H9 (cell line): ENCODE measurements around the gene TEAD1. TPM values are rescaled to one million over a fixed set of nuclear protein-coding genes. Genes with fewer than 3 reads are reported as not detected.

ENCODE experiments used
- DNase-seq: peaks from one replicate; pipeline ENCODE4 v3.0.0-alpha.2; 2017
- H2AFZ ChIP-seq: one replicate; pipeline ENCODE4 v1.6.1; 2013; ENCODE audit warnings: mild to moderate bottlenecking, low read length, control low read depth, moderate library complexity
- H2AK5ac ChIP-seq: 2 replicates; pipeline ENCODE4 v1.6.1; 2013; ENCODE audit warnings: low read length, control low read depth, mixed read lengths; ENCODE audit not compliant: insufficient read length
- H2BK120ac ChIP-seq: one replicate; pipeline ENCODE4 v1.6.1; 2013; ENCODE audit warnings: low read depth, mild to moderate bottlenecking, low read length, control low read depth, inconsistent platforms; ENCODE audit not compliant: poor library complexity, severe bottlenecking
- H2BK12ac ChIP-seq: 2 replicates; pipeline ENCODE4 v1.6.1; 2013; ENCODE audit warnings: low read length, control low read depth, mixed read lengths, low read depth; ENCODE audit not compliant: insufficient read length
- H2BK15ac ChIP-seq: 2 replicates; pipeline ENCODE4 v1.6.1; 2013; ENCODE audit warnings: low read depth, low read length, control low read depth
- H2BK20ac ChIP-seq: one replicate; pipeline ENCODE4 v1.6.1; 2013; ENCODE audit warnings: low read depth, mild to moderate bottlenecking, low read length, control low read depth, inconsistent platforms; ENCODE audit not compliant: poor library complexity, severe bottlenecking
- H2BK5ac ChIP-seq: 2 replicates; pipeline ENCODE4 v1.6.1; 2013; ENCODE audit warnings: low read length, control low read depth, mixed read lengths; ENCODE audit not compliant: insufficient read length
- H3K14ac ChIP-seq: 2 replicates; pipeline ENCODE4 v1.6.1; 2013; ENCODE audit warnings: low read length, control low read depth; ENCODE audit not compliant: insufficient read depth
- H3K18ac ChIP-seq: 2 replicates; pipeline ENCODE4 v1.6.1; 2013; ENCODE audit warnings: low read depth, mild to moderate bottlenecking, mixed read lengths, low read length, control low read depth; ENCODE audit not compliant: insufficient read length
- H3K23ac ChIP-seq: 2 replicates; pipeline ENCODE4 v1.6.1; 2013; ENCODE audit warnings: low read length, control low read depth, mixed read lengths, low read depth; ENCODE audit not compliant: insufficient read length
- H3K23me2 ChIP-seq: 2 replicates; pipeline ENCODE4 v1.6.1; 2013; ENCODE audit warnings: low read depth, mild to moderate bottlenecking, mixed read lengths, low read length, control low read depth; ENCODE audit not compliant: insufficient read length, poor library complexity, severe bottlenecking
- H3K27ac ChIP-seq: 2 replicates; pipeline ENCODE4 v1.5.1; 2013; ENCODE audit warnings: low read length, control low read depth, mixed read lengths, low read depth; ENCODE audit not compliant: insufficient read length
- H3K27me3 ChIP-seq: 2 replicates; pipeline ENCODE4 v1.6.1; 2013; ENCODE audit warnings: low read length, control low read depth, inconsistent platforms; ENCODE audit not compliant: insufficient read depth
- H3K4ac ChIP-seq: 2 replicates; pipeline ENCODE4 v1.6.1; 2013; ENCODE audit warnings: low read depth, mild to moderate bottlenecking, control low read depth, inconsistent platforms, low read length, moderate library complexity
- H3K4me1 ChIP-seq: 2 replicates; pipeline ENCODE4 v1.6.1; 2013; ENCODE audit warnings: low read length, control low read depth, inconsistent platforms; ENCODE audit not compliant: insufficient read depth
- H3K4me2 ChIP-seq: 2 replicates; pipeline ENCODE4 v1.6.1; 2013; ENCODE audit warnings: low read length, control low read depth, mixed read lengths; ENCODE audit not compliant: insufficient read length, insufficient read depth
- H3K56ac ChIP-seq: 2 replicates; pipeline ENCODE4 v1.6.1; 2013; ENCODE audit warnings: low read depth, mild to moderate bottlenecking, mixed read lengths, low read length, control low read depth; ENCODE audit not compliant: insufficient read length
- H3K79me1 ChIP-seq: 2 replicates; pipeline ENCODE4 v1.6.1; 2013; ENCODE audit warnings: low read depth, mild to moderate bottlenecking, moderate library complexity, low read length, control low read depth, inconsistent platforms; ENCODE audit not compliant: insufficient read depth, poor library complexity, severe bottlenecking
- H3K79me2 ChIP-seq: 2 replicates; pipeline ENCODE4 v1.6.1; 2013; ENCODE audit warnings: low read length, control low read depth, inconsistent platforms; ENCODE audit not compliant: insufficient read depth
- H3K9ac ChIP-seq: 2 replicates; pipeline ENCODE4 v1.6.1; 2013; ENCODE audit warnings: low read length, control low read depth, mixed read lengths; ENCODE audit not compliant: insufficient read length; ENCODE audit errors: extremely low read depth
- H3K9me3 ChIP-seq: one replicate; pipeline ENCODE4 v1.6.1; 2013; ENCODE audit warnings: low read depth, low read length, inconsistent platforms; ENCODE audit not compliant: control insufficient read depth
- H3T11ph ChIP-seq: one replicate; pipeline ENCODE4 v1.6.1; 2013; ENCODE audit warnings: mild to moderate bottlenecking, low read length, control low read depth, inconsistent platforms
- H4K20me1 ChIP-seq: one replicate; pipeline ENCODE4 v1.6.1; 2013; ENCODE audit not compliant: control insufficient read depth, insufficient read length, insufficient read depth
- H4K5ac ChIP-seq: 2 replicates; pipeline ENCODE4 v1.6.1; 2013; ENCODE audit warnings: low read depth, mild to moderate bottlenecking, mixed read lengths, low read length, control low read depth; ENCODE audit not compliant: insufficient read length
- H4K8ac ChIP-seq: replicated peaks from 2 replicates; pipeline ENCODE4 v1.6.1; 2013; ENCODE audit warnings: low read length, control low read depth, mixed read lengths, low read depth; ENCODE audit not compliant: insufficient read length
- H4K91ac ChIP-seq: 2 replicates; pipeline ENCODE4 v1.6.1; 2013; ENCODE audit warnings: low read depth, mild to moderate bottlenecking, moderate library complexity, mixed read lengths, low read length, control low read depth; ENCODE audit not compliant: insufficient read length
- H3K27ac Mint-ChIP-seq, 3 experiments: 2 replicates in 2 of 3; 3 replicates in 1 of 3; pipeline ENCODE4 v1.8.0; 2020 to 2021; ENCODE audit warnings: mixed read lengths in 3 of 3, mild to moderate bottlenecking in 1 of 3, moderate library complexity in 1 of 3
- H3K27me3 Mint-ChIP-seq: 2 replicates; pipeline ENCODE4 v1.8.0; 2021; ENCODE audit warnings: low read depth, mild to moderate bottlenecking, moderate library complexity, mixed read lengths
- H3K36me3 Mint-ChIP-seq, 3 experiments: 2 replicates in 2 of 3; 3 replicates in 1 of 3; pipeline ENCODE4 v1.8.0; 2020 to 2021; ENCODE audit warnings: low read depth in 3 of 3, mixed read lengths in 3 of 3; ENCODE audit not compliant: insufficient read depth in 1 of 3
- H3K4me1 Mint-ChIP-seq, 2 experiments: 2 replicates each; pipeline ENCODE4 v1.8.0; 2020; ENCODE audit warnings: mixed read lengths in 2 of 2
- H3K4me3 Mint-ChIP-seq, 2 experiments: 2 replicates in 1 of 2; 3 replicates in 1 of 2; pipeline ENCODE4 v1.8.0; 2020 to 2021; ENCODE audit warnings: mild to moderate bottlenecking in 2 of 2, mixed read lengths in 2 of 2, moderate library complexity in 1 of 2
- H3K9me3 Mint-ChIP-seq, 2 experiments: 2 replicates in 1 of 2; 3 replicates in 1 of 2; pipeline ENCODE4 v1.8.0; 2020; ENCODE audit warnings: mild to moderate bottlenecking in 2 of 2, mixed read lengths in 2 of 2, moderate library complexity in 1 of 2
- WGBS: extraction: QIAGEN DNeasy Blood & Tissue Kit; methylation state at CpG from one replicate; pipeline ENCODE4 v1.1.7; 2013; ENCODE audit warnings: missing lambda C conversion rate, low lambda C conversion rate, mixed read lengths; ENCODE audit not compliant: insufficient read length; ENCODE audit errors: extremely low coverage; 5-methylcytosine and 5-hydroxymethylcytosine counted together
- total RNA-seq: library from RNA; stranded (reverse); gene quantifications from 2 replicates; pipeline ENCODE4 v1.2.1, GENCODE V29; 2021
- TF ChIP-seq, protein P1 (sequence below): fragments of 200-600 bp; sonication (generic); conservative IDR thresholded peaks from 3 replicates; pipeline ENCODE4 v1.8.0; 2021; ENCODE audit warnings: antibody characterized with exemption, mild to moderate bottlenecking

Gene TEAD1
- total RNA-seq, 1 experiment from 2014 or later, result 75.1 TPM

DNA sequence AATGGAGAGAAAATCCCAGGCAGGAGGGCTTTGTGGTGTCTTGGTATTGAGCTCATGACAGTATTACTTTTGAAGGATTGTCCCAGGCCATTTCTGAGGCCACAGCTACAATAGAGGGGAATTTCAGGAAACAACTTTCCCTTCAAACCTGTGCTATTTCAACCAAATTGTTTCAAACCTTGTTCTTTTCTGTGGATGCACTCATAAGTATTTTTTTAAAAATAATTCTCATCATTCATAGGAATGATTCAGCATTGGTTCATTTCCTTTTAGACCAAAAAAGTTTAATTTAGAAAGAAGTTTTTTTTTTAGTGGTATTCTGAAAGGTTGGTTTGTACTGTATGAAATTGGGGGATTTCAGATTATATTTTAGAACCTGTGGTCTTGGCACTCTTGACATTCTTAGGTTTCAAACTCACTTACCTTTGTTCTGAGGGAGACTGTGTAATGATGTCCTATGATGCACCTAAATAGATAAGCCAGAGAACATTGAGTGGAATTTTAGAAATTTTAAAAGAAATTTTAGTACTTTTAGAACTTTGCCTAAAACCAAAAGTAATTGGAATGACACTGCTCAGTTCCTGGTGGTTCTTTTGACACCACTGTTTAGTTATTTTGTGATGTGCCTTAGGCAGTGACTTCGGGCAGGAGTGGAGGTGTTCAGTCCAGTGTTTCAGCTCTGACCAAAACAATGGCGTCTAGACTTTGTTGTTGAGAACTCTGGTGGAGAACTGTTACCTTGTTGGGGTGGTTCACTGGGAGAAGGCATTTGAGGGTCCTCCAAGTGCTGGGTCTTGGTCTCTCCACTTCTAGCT lies 12.2 kb downstream of the TEAD1 start:
- H3K27ac Mint-ChIP-seq, result no peak overlapping the region
- TF ChIP-seq, protein P1, sequence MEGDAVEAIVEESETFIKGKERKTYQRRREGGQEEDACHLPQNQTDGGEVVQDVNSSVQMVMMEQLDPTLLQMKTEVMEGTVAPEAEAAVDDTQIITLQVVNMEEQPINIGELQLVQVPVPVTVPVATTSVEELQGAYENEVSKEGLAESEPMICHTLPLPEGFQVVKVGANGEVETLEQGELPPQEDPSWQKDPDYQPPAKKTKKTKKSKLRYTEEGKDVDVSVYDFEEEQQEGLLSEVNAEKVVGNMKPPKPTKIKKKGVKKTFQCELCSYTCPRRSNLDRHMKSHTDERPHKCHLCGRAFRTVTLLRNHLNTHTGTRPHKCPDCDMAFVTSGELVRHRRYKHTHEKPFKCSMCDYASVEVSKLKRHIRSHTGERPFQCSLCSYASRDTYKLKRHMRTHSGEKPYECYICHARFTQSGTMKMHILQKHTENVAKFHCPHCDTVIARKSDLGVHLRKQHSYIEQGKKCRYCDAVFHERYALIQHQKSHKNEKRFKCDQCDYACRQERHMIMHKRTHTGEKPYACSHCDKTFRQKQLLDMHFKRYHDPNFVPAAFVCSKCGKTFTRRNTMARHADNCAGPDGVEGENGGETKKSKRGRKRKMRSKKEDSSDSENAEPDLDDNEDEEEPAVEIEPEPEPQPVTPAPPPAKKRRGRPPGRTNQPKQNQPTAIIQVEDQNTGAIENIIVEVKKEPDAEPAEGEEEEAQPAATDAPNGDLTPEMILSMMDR, result no peak
- H4K20me1 ChIP-seq, result no peaks in the 10 kb centered on the region

More for the DNA sequence above, 12.2 kb downstream of the TEAD1 start:
- Histone ChIP-seq H3K79me1 (peaks cover 8% of the 10 kb centered on the region), H3K23me2 (no peaks in the 10 kb centered on the region), H2AFZ (no peak overlapping the region), H3K9ac (no peak overlapping the region), H3K56ac (no peak overlapping the region), H2AK5ac (no peak overlapping the region), H3K14ac (no peak overlapping the region), H2BK5ac (no peak overlapping the region), H3K27ac (no peak overlapping the region), H2BK15ac (no peak overlapping the region), H3K4me2 (no peak overlapping the region), H3K27me3 (peaks cover 12% of the 10 kb centered on the region; the same call in 1 of the 2 replicates), H4K91ac (no peak overlapping the region), H3K18ac (no peak overlapping the region), H4K5ac (no peak overlapping the region), H3K9me3 (no peaks in the 10 kb centered on the region), H3T11ph (no peak overlapping the region), H3K4ac (no peak overlapping the region), H3K4me1 (peaks cover 54% of the 10 kb centered on the region), H4K8ac (no peak overlapping the region), H2BK12ac (no peak overlapping the region), H2BK20ac (no peak overlapping the region), H3K79me2 (peaks cover 40% of the 10 kb centered on the region), H3K23ac (no peak overlapping the region), H2BK120ac (no peak overlapping the region)
- no peaks in the 10 kb centered on the region; a peak in 1 of 5 replicates for H3K9me3 Mint-ChIP-seq
- H3K27me3 Mint-ChIP-seq, result peaks cover 70% of the 10 kb centered on the region
- peaks cover 4 to 9% (median 4%) of the 10 kb centered on the region in 3 experiments; a peak in 6 of 7 replicates for H3K36me3 Mint-ChIP-seq
- peak overlapping the region in 1 of 2 experiments; percentile 17; a peak in 1 of 5 replicates for H3K4me3 Mint-ChIP-seq
- DNase-seq, result no peak
- H3K4me1 Mint-ChIP-seq, result peaks cover 86 to 96% of the 10 kb centered on the region in 2 experiments
- WGBS, result no CpG with 5 or more reads among the region's 2 CpGs
